HepG2 (cell line): ENCODE results near the gene NAE1. TPM values are rescaled to one million over a fixed set of nuclear protein-coding genes. Genes with fewer than 3 reads are reported as not detected.

Experiments
- FOXO4 ChIP-seq: sonication (generic); formaldehyde crosslinking; conservative IDR thresholded peaks from 2 replicates; pipeline ENCODE4 v1.8.1; 2023; ENCODE audit warnings: missing genetic modification reagents
- HHEX ChIP-seq: IDR thresholded peaks from 2 replicates; pipeline ENCODE4 v1.6.1; 2016; ENCODE audit warnings: control low read depth
- HNRNPUL1 ChIP-seq: fragments of 200-400 bp; formaldehyde crosslinking; IDR thresholded peaks from 2 replicates; pipeline ENCODE4 v1.6.1; 2017; ENCODE audit warnings: low read depth, mild to moderate bottlenecking, low read length, moderate library complexity
- NFATC3 ChIP-seq: sonication (generic); formaldehyde crosslinking; IDR thresholded peaks from 2 replicates; pipeline ENCODE4 v1.5.1; 2020; ENCODE audit warnings: mild to moderate bottlenecking, missing genetic modification reagents
- SATB2 ChIP-seq: sonication (generic); formaldehyde crosslinking; IDR thresholded peaks from 2 replicates; pipeline ENCODE4 v1.5.0; 2020; ENCODE audit warnings: missing genetic modification reagents
- SMAD1 ChIP-seq: sonication (generic); formaldehyde crosslinking; IDR thresholded peaks from 2 replicates; pipeline ENCODE4 v1.4.0; 2020; ENCODE audit warnings: missing genetic modification reagents, low read depth, mild to moderate bottlenecking, borderline replicate concordance
- XRCC5 ChIP-seq: fragments of 200-400 bp; formaldehyde crosslinking; optimal IDR thresholded peaks from 2 replicates; pipeline ENCODE3; 2017; ENCODE audit warnings: mild to moderate bottlenecking, low read length
- ZBTB34 ChIP-seq: sonication (generic); formaldehyde crosslinking; IDR thresholded peaks from 2 replicates; pipeline ENCODE4 v1.8.0; 2022; ENCODE audit warnings: mild to moderate bottlenecking, missing genetic modification reagents
- ZNF136 ChIP-seq: sonication (generic); formaldehyde crosslinking; IDR thresholded peaks from 2 replicates; pipeline ENCODE4 v1.8.1; 2022; ENCODE audit warnings: low read depth, mild to moderate bottlenecking, moderate library complexity, missing genetic modification reagents
- ZNF496 ChIP-seq: sonication (generic); formaldehyde crosslinking; IDR thresholded peaks from 2 replicates; pipeline ENCODE4 v1.8.1; 2023; ENCODE audit warnings: mild to moderate bottlenecking, moderate library complexity, missing genetic modification reagents; ENCODE audit not compliant: insufficient replicate concordance
- ZNF589 ChIP-seq: sonication (generic); formaldehyde crosslinking; conservative IDR thresholded peaks from 2 replicates; pipeline ENCODE4 v1.8.0; 2022; ENCODE audit warnings: mild to moderate bottlenecking, moderate library complexity, missing genetic modification reagents
- ZNF891 ChIP-seq: sonication (generic); formaldehyde crosslinking; IDR thresholded peaks from 2 replicates; pipeline ENCODE4 v1.5.0; 2020; ENCODE audit warnings: mild to moderate bottlenecking, missing genetic modification reagents
- polyA plus RNA-seq, 8 experiments: library from polyadenylated mRNA; depleted of rRNA in 3 of 8; stranded (reverse) in 7 of 8; unstranded in 1 of 8; fragments of >200 nt; fragmentation: Illumina TruSeq in 4 of 8; extraction: Trizol in 4 of 8; gene quantifications; 2 replicates each; pipeline versions ENCODE4 v1.2.1 to v1.2.3, GENCODE V29; 2011 to 2016; ENCODE audit warnings: low read depth in 4 of 8, missing spikeins in 1 of 8, mixed read lengths in 1 of 8; ENCODE audit not compliant: insufficient read depth in 1 of 8
- total RNA-seq, 5 experiments: library from RNA; depleted of rRNA; stranded (reverse); fragments of >200 nt; fragmentation: Illumina TruSeq; extraction: Trizol; gene quantifications; 2 replicates each; pipeline ENCODE4 v1.2.3, GENCODE V29; 2016; ENCODE audit warnings: low read depth in 1 of 5
- TF ChIP-seq, protein P1 (sequence below): sonication (generic); formaldehyde crosslinking; IDR thresholded peaks from one replicate; pipeline ENCODE4 v1.5.1; 2020; ENCODE audit warnings: mild to moderate bottlenecking, missing genetic modification reagents; ENCODE audit errors: not compliant biosample characterization
- TF ChIP-seq, protein P2 (sequence below): IDR thresholded peaks from 2 replicates; pipeline ENCODE4 v1.6.1; 2016; ENCODE audit warnings: missing genetic modification reagents, missing compliant biosample characterization

Gene NAE1
- total and polyA plus RNA-seq, 2 of the 13 experiments (the other 11 are each of a cell fraction or from before 2014, with no cell fraction given): 95.7 to 206 TPM

DNA sequence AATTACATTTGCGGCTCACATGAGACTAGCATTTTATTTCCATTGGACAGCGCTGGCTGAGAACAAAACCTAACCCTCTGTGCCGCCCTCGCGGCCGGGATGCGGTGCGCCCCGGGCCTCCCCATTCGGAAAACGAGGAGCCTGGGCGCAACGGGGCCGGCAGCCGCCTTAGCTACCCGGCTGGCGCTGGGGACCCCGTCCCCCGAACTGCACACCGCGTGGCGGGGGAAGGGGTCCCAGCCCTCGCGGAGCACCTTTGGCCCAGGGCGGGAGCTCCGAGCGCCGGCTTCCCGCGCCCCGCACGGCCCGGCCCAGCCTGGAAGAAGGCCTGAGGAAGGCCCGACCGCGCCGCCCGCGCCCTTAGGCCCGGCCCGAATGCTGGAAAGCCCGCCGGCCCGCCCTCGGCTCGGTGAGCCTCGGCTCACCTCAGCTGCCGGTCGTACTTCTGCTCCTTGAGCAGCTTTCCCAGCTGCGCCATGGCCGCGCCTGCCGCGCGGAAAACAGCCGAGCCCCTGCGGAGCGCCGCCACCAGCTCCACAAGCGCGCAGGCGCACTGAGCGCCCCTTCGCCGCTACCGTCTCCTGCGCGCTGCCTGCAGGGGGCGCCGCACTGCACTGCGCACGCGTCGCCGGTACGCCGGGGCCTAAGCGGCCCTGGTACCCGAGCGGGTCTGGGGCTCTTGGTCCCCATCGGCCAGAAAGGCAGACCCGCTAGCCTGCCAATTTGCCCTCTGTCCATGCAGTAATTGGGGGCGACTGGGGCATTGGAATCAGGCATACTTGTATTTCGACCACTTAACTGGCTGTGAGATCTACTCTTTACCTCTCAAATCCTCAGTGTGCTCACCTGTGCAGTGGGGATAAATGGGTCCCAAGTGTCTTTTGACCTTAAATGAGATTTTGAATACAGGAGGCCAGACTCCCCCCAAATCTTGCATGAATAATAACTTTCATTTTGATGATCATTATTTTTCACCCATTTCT lies at the start of gene NAE1 (continued):
- TF ChIP-seq XRCC5 (peak; percentile 99), HNRNPUL1 (peak; percentile 82; the same call in 1 of the 2 replicates), ZBTB34 (no peak), FOXO4 (CRISPR knock-in tag) (0 out of 2 replicates have a peak, but pooled peaks have one; percentile 91), SATB2 (peak; percentile 98), SMAD1 (CRISPR knock-in tag) (peak; percentile 37; the same call in 1 of the 2 replicates), ZNF589 (no peak; the same call in 1 of the 2 replicates), HHEX (CRISPR knock-in tag) (no peak), ZNF136 (CRISPR knock-in tag) (0 out of 2 replicates have a peak, but pooled peaks have one; percentile 23), NFATC3 (CRISPR knock-in tag) (no peak), ZNF891 (CRISPR knock-in tag) (peak; percentile 99), ZNF496 (CRISPR knock-in tag) (no peak)
- TF ChIP-seq, protein P1, sequence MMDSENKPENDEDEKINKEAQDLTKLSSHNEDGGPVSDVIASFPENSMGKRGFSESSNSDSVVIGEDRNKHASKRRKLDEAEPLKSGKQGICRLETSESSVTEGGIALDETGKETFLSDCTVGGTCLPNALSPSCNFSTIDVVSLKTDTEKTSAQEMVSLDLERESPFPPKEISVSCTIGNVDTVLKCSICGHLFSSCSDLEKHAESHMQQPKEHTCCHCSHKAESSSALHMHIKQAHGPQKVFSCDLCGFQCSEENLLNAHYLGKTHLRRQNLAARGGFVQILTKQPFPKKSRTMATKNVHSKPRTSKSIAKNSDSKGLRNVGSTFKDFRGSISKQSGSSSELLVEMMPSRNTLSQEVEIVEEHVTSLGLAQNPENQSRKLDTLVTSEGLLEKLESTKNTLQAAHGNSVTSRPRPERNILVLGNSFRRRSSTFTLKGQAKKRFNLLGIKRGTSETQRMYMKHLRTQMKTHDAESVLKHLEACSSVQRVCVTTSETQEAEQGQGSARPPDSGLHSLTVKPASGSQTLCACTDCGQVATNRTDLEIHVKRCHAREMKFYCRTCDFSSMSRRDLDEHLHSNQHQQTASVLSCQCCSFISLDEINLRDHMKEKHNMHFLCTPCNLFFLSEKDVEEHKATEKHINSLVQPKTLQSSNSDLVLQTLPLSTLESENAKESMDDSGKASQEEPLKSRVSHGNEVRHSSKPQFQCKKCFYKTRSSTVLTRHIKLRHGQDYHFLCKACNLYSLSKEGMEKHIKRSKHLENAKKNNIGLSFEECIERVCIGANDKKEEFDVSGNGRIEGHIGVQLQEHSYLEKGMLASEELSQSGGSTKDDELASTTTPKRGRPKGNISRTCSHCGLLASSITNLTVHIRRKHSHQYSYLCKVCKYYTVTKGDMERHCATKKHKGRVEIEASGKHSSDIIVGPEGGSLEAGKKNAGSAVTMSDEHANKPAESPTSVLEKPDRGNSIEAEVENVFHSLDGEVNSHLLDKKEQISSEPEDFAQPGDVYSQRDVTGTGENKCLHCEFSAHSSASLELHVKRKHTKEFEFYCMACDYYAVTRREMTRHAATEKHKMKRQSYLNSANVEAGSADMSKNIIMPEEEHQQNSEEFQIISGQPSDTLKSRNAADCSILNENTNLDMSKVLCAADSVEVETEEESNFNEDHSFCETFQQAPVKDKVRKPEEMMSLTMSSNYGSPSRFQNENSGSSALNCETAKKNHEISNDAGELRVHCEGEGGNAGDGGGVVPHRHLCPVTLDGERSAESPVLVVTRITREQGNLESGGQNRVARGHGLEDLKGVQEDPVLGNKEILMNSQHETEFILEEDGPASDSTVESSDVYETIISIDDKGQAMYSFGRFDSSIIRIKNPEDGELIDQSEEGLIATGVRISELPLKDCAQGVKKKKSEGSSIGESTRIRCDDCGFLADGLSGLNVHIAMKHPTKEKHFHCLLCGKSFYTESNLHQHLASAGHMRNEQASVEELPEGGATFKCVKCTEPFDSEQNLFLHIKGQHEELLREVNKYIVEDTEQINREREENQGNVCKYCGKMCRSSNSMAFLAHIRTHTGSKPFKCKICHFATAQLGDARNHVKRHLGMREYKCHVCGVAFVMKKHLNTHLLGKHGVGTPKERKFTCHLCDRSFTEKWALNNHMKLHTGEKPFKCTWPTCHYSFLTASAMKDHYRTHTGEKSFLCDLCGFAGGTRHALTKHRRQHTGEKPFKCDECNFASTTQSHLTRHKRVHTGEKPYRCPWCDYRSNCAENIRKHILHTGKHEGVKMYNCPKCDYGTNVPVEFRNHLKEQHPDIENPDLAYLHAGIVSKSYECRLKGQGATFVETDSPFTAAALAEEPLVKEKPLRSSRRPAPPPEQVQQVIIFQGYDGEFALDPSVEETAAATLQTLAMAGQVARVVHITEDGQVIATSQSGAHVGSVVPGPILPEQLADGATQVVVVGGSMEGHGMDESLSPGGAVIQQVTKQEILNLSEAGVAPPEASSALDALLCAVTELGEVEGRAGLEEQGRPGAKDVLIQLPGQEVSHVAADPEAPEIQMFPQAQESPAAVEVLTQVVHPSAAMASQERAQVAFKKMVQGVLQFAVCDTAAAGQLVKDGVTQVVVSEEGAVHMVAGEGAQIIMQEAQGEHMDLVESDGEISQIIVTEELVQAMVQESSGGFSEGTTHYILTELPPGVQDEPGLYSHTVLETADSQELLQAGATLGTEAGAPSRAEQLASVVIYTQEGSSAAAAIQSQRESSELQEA (CRISPR knock-in tag): peak; percentile 99
- TF ChIP-seq, protein P2, sequence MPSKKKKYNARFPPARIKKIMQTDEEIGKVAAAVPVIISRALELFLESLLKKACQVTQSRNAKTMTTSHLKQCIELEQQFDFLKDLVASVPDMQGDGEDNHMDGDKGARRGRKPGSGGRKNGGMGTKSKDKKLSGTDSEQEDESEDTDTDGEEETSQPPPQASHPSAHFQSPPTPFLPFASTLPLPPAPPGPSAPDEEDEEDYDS (CRISPR knock-in tag): peak; percentile 82
